GM12878 (cell line): ENCODE measurements around the gene ADRB1. TPM values are rescaled to one million over a fixed set of nuclear protein-coding genes. Genes with fewer than 3 reads are reported as not detected.

Source experiments
- ATAC-seq: fragments of 200-7000 bp; cut with Tn5 transposase; 3 replicates; pipeline ENCODE4 v1.9.1; 2020; ENCODE audit warnings: mild to moderate bottlenecking, moderate library complexity
- BruUV-seq: library from RNA; stranded (reverse); fragments of 400-500 nt; replicated peaks from 2 replicates; lab custom pipeline; 2021; lab: Mats Ljungman, UMichigan
- CTCF ChIA-PET: fragments of 300-600 bp; sonication (Branson Sonifier 250); formaldehyde crosslinking; extraction: SDS; loops from one replicate; lab custom pipeline; 2021; ENCODE audit warnings: inconsistent platforms; lab: Yijun Ruan, JAX
- POLR2A ChIA-PET: fragments of 350-600 bp; formaldehyde crosslinking; extraction: SDS; loops from one replicate; lab custom pipeline; 2021; ENCODE audit warnings: inconsistent platforms; lab: Charles Lee
- RAD21 ChIA-PET: fragments of 300-600 bp; sonication (Branson Sonifier 250); formaldehyde crosslinking; loops from one replicate; lab custom pipeline; 2023; ENCODE audit warnings: antibody characterized with exemption; ENCODE audit not compliant: unreplicated experiment; lab: Charles Lee
- SMC1A ChIA-PET: fragments of 300-600 bp; sonication (Branson Sonifier 250); formaldehyde crosslinking; loops from one replicate; lab custom pipeline; 2023; ENCODE audit not compliant: unreplicated experiment, uncharacterized antibody; lab: Charles Lee
- DNase-seq: peaks from one replicate; pipeline ENCODE4 v3.0.0-alpha.2; 2011; ENCODE audit warnings: low read depth, low spot score
- FAIRE-seq: peaks from 3 replicates; lab custom pipeline; 2011; peaks lifted over from hg19 to GRCh38; lab: Jason Lieb, UNC
- H2AFZ ChIP-seq: 2 replicates; pipeline ENCODE4 v1.6.0; 2011; ENCODE audit warnings: low read depth, low read length, control low read depth; ENCODE audit not compliant: control insufficient read depth
- H3K27ac ChIP-seq: 2 replicates; pipeline ENCODE4 v1.5.1; 2011; ENCODE audit warnings: control low read depth; ENCODE audit not compliant: control insufficient read depth, insufficient read depth
- H3K27me3 ChIP-seq, 2 experiments: replicated peaks in 1 of 2; 2 replicates each; pipeline versions ENCODE4 v1.6.0 to v1.6.1; 2011; ENCODE audit warnings: low read length in 1 of 2; ENCODE audit not compliant: control insufficient read depth in 2 of 2, insufficient read depth in 2 of 2
- H3K36me3 ChIP-seq, 2 experiments: 2 replicates each; pipeline ENCODE4 v1.5.1; 2011; ENCODE audit warnings: low read length in 1 of 2; ENCODE audit not compliant: control insufficient read depth in 2 of 2, insufficient read depth in 2 of 2
- H3K4me1 ChIP-seq: 2 replicates; pipeline ENCODE4 v1.6.1; 2011; ENCODE audit warnings: mild to moderate bottlenecking, low read length, moderate library complexity, mixed read lengths; ENCODE audit not compliant: control insufficient read depth, insufficient read depth
- H3K4me2 ChIP-seq: 2 replicates; pipeline ENCODE4 v1.6.0; 2011; ENCODE audit warnings: control low read depth; ENCODE audit not compliant: control insufficient read depth, insufficient read depth
- H3K4me3 ChIP-seq: fragments of 200-600 bp; sonication (generic); 2 replicates; pipeline ENCODE4 v1.5.1; 2016
- H3K79me2 ChIP-seq: 2 replicates; pipeline ENCODE4 v1.6.0; 2011; ENCODE audit warnings: low read length; ENCODE audit not compliant: control insufficient read depth, insufficient read depth
- H3K9ac ChIP-seq: 2 replicates; pipeline ENCODE4 v1.8.0; 2011; ENCODE audit warnings: low read length, control low read depth, mixed read lengths; ENCODE audit not compliant: control insufficient read depth, insufficient read depth
- H3K9me3 ChIP-seq: replicated peaks from 3 replicates; pipeline ENCODE4 v1.5.1; 2011; ENCODE audit warnings: mild to moderate bottlenecking, low read length; ENCODE audit not compliant: control insufficient read depth, insufficient read depth
- H4K20me1 ChIP-seq: 2 replicates; pipeline ENCODE4 v1.6.0; 2011; ENCODE audit not compliant: control insufficient read depth, insufficient read depth
- ATF7 ChIP-seq: fragments of 450-650 bp; IDR thresholded peaks from 2 replicates; pipeline ENCODE4 v1.6.1; 2016; ENCODE audit warnings: low read depth, mild to moderate bottlenecking
- BCL11A ChIP-seq: IDR thresholded peaks from 2 replicates; pipeline ENCODE4 v1.6.1; 2011; ENCODE audit warnings: low read depth, low read length
- BHLHE40 ChIP-seq, 2 experiments: fragments of 450-650 bp in 1 of 2; IDR thresholded peaks; 2 replicates each; pipeline ENCODE4 v1.6.1; 2011 to 2017; ENCODE audit warnings: low read depth in 2 of 2, borderline replicate concordance in 1 of 2, improper control_type of control experiment in 1 of 2, low read length in 1 of 2, mild to moderate bottlenecking in 1 of 2
- BMI1 ChIP-seq: fragments of 450-650 bp; IDR thresholded peaks from 2 replicates; pipeline ENCODE4 v1.6.1; 2016; ENCODE audit warnings: mild to moderate bottlenecking, moderate library complexity, borderline replicate concordance
- JUND ChIP-seq: IDR thresholded peaks from 2 replicates; pipeline ENCODE4 v1.6.1; 2012; ENCODE audit warnings: low read depth, mild to moderate bottlenecking, low read length, improper control_type of control experiment, moderate library complexity
- NFYB ChIP-seq: IDR thresholded peaks from 2 replicates; pipeline ENCODE4 v1.6.1; 2011; ENCODE audit warnings: low read depth, mild to moderate bottlenecking, low read length, improper control_type of control experiment, moderate library complexity; ENCODE audit not compliant: insufficient read depth
- POLR2AphosphoS2 ChIP-seq: IDR thresholded peaks from 2 replicates; pipeline ENCODE4 v1.6.1; 2011; ENCODE audit warnings: low read depth, mild to moderate bottlenecking, low read length, improper control_type of control experiment, moderate library complexity
- RB1 ChIP-seq: fragments of 450-650 bp; formaldehyde crosslinking; IDR thresholded peaks from 2 replicates; pipeline ENCODE4 v1.6.1; 2017; ENCODE audit warnings: mild to moderate bottlenecking, borderline replicate concordance
- SMAD1 ChIP-seq: fragments of 450-650 bp; IDR thresholded peaks from 2 replicates; pipeline ENCODE4 v1.6.1; 2018; ENCODE audit warnings: mild to moderate bottlenecking, low read depth; ENCODE audit not compliant: partially characterized antibody
- SREBF1 ChIP-seq: IDR thresholded peaks from 2 replicates; pipeline ENCODE4 v1.6.1; 2012; ENCODE audit warnings: mild to moderate bottlenecking, low read length
- STAT3 ChIP-seq: IDR thresholded peaks from 2 replicates; pipeline ENCODE4 v1.6.1; 2011; ENCODE audit warnings: low read depth, low read length, improper control_type of control experiment
- TBL1XR1 ChIP-seq: IDR thresholded peaks from 2 replicates; pipeline ENCODE4 v1.6.1; 2012; ENCODE audit warnings: low read depth, low read length, improper control_type of control experiment
- WGBS: methylation state at CpG from one replicate; pipeline ENCODE4 v1.1.6; 2016; ENCODE audit warnings: low lambda C conversion rate; ENCODE audit not compliant: insufficient replicate concordance, insufficient coverage; ENCODE audit errors: missing lambda C conversion rate; 5-methylcytosine and 5-hydroxymethylcytosine counted together
- in situ Hi-C: fragments of 300-500 bp; cut with MboI; formaldehyde crosslinking; loops from 9 replicates; pipeline ENCODE4 v1.14.3; 2018; ENCODE audit warnings: mixed read lengths
- intact Hi-C: fragments of 100-400 bp; cut with micrococcal nuclease; formaldehyde crosslinking; loops from one replicate; pipeline ENCODE4 v1.14.2; 2022; ENCODE audit not compliant: unreplicated experiment
- polyA plus RNA-seq, 11 experiments: library from polyadenylated mRNA; depleted of rRNA in 4 of 11; unstranded in 6 of 11; stranded (reverse) in 5 of 11; fragments of >200 nt; fragmentation: Nextera tagmentation in 4 of 11; fragmentation: Illumina TruSeq in 1 of 11; extraction: Ambion mirVana in 4 of 11; extraction: Trizol in 1 of 11; gene quantifications; 1 replicate in 1 of 11; 2 replicates in 10 of 11; pipeline versions ENCODE4 v1.2.1 to v1.2.3, GENCODE V29; 2011 to 2016; ENCODE audit warnings: inconsistent platforms in 2 of 11, missing spikeins in 2 of 11, low read depth in 1 of 11
- total RNA-seq, 4 experiments: library from RNA; depleted of rRNA in 3 of 4; stranded (reverse); fragments of >200 nt in 3 of 4; fragmentation: Illumina TruSeq in 1 of 4; extraction: Trizol in 1 of 4; gene quantifications; 2 replicates each; pipeline versions ENCODE4 v1.2.1 to v1.2.3, GENCODE V29; 2013 to 2021
- TF ChIP-seq, protein P1 (sequence below): fragments of 450-650 bp; IDR thresholded peaks from 2 replicates; pipeline ENCODE4 v1.6.1; 2017; ENCODE audit warnings: mild to moderate bottlenecking, moderate library complexity
- TF ChIP-seq, protein P2 (sequence below): fragments of 450-650 bp; conservative IDR thresholded peaks from 2 replicates; pipeline ENCODE4 v1.6.1; 2017; ENCODE audit warnings: mild to moderate bottlenecking, moderate library complexity
- TF ChIP-seq, protein P3 (sequence below): fragments of 450-650 bp; IDR thresholded peaks from 2 replicates; pipeline ENCODE4 v1.6.1; 2018; ENCODE audit warnings: mild to moderate bottlenecking, low read depth, moderate library complexity; ENCODE audit not compliant: partially characterized antibody

Gene ADRB1
- total and polyA plus RNA-seq, 10 of the 15 experiments (the other 5 are each of a cell fraction or from before 2014, with no cell fraction given): 0.26 to 4.5 (median 1.1) TPM

DNA sequence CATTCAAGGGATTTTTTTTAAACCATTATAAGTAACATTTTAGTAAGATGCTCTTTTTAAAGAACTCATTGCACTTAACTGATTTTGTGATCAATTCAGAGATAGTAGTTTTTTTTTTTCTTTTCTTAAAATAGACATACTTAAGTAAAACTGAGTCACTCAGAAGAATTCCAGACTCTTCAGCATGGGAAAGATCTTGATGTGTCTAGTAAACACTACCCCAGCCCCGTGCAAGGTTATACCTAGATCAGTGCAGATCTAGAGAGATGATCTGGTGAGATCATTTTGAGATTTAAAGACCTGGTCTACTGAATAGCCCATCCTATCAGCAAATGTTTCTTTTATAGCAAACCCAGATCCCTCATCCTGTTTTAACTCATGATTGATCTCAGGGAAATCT is 8.6 kb downstream of the ADRB1 start (continued):
- TF ChIP-seq, protein P1, sequence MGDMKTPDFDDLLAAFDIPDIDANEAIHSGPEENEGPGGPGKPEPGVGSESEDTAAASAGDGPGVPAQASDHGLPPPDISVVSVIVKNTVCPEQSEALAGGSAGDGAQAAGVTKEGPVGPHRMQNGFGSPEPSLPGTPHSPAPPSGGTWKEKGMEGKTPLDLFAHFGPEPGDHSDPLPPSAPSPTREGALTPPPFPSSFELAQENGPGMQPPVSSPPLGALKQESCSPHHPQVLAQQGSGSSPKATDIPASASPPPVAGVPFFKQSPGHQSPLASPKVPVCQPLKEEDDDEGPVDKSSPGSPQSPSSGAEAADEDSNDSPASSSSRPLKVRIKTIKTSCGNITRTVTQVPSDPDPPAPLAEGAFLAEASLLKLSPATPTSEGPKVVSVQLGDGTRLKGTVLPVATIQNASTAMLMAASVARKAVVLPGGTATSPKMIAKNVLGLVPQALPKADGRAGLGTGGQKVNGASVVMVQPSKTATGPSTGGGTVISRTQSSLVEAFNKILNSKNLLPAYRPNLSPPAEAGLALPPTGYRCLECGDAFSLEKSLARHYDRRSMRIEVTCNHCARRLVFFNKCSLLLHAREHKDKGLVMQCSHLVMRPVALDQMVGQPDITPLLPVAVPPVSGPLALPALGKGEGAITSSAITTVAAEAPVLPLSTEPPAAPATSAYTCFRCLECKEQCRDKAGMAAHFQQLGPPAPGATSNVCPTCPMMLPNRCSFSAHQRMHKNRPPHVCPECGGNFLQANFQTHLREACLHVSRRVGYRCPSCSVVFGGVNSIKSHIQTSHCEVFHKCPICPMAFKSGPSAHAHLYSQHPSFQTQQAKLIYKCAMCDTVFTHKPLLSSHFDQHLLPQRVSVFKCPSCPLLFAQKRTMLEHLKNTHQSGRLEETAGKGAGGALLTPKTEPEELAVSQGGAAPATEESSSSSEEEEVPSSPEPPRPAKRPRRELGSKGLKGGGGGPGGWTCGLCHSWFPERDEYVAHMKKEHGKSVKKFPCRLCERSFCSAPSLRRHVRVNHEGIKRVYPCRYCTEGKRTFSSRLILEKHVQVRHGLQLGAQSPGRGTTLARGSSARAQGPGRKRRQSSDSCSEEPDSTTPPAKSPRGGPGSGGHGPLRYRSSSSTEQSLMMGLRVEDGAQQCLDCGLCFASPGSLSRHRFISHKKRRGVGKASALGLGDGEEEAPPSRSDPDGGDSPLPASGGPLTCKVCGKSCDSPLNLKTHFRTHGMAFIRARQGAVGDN: no peak
- TF ChIP-seq BMI1: no peak

DNA sequence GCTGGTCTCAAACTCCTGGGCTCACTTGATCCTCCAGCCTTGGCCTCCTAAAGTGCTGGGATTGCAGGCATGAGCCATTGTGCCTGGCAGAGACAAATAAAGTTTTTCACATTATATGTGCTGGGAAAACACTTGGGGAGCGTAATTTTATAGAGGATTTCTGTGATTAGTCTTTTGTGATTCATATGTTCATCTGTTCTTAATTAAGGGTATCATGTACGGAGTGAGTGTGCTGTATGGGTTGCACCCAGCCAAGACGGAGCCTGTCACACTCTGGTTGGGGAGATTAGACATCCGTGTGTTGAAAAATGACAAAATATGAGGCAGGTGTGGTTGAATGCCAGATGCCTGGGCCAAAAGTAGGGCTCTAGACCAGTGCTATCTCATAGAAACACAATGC is 10.3 kb downstream of the ADRB1 start:
- intact Hi-C loops: no loop called here
- no peak for DNase-seq
- POLR2A ChIA-PET: no interaction called here
- TF ChIP-seq TBL1XR1 (no peak), BCL11A (no peak), NFYB (no peak), JUND (no peak), SREBF1 (no peak), BHLHE40 (IDR thresholded peaks at IDR 0.05; ENCODE audit: borderline replicate concordance in 1 of 2, low read depth in 2 of 2, low read length in 1 of 2) (no peak), ATF7 (no peak), RB1 (no peak), POLR2AphosphoS2 (no peak), SMAD1 (no peak), STAT3 (no peak)
- TF ChIP-seq, protein P2, sequence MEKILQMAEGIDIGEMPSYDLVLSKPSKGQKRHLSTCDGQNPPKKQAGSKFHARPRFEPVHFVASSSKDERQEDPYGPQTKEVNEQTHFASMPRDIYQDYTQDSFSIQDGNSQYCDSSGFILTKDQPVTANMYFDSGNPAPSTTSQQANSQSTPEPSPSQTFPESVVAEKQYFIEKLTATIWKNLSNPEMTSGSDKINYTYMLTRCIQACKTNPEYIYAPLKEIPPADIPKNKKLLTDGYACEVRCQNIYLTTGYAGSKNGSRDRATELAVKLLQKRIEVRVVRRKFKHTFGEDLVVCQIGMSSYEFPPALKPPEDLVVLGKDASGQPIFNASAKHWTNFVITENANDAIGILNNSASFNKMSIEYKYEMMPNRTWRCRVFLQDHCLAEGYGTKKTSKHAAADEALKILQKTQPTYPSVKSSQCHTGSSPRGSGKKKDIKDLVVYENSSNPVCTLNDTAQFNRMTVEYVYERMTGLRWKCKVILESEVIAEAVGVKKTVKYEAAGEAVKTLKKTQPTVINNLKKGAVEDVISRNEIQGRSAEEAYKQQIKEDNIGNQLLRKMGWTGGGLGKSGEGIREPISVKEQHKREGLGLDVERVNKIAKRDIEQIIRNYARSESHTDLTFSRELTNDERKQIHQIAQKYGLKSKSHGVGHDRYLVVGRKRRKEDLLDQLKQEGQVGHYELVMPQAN: no peak
- TF ChIP-seq, protein P3, sequence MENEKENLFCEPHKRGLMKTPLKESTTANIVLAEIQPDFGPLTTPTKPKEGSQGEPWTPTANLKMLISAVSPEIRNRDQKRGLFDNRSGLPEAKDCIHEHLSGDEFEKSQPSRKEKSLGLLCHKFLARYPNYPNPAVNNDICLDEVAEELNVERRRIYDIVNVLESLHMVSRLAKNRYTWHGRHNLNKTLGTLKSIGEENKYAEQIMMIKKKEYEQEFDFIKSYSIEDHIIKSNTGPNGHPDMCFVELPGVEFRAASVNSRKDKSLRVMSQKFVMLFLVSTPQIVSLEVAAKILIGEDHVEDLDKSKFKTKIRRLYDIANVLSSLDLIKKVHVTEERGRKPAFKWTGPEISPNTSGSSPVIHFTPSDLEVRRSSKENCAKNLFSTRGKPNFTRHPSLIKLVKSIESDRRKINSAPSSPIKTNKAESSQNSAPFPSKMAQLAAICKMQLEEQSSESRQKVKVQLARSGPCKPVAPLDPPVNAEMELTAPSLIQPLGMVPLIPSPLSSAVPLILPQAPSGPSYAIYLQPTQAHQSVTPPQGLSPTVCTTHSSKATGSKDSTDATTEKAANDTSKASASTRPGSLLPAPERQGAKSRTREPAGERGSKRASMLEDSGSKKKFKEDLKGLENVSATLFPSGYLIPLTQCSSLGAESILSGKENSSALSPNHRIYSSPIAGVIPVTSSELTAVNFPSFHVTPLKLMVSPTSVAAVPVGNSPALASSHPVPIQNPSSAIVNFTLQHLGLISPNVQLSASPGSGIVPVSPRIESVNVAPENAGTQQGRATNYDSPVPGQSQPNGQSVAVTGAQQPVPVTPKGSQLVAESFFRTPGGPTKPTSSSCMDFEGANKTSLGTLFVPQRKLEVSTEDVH: no peak

More for the DNA sequence above, 10.3 kb downstream of the ADRB1 start:
- no peaks in the 10 kb centered on the region for H3K27me3 ChIP-seq
- ChIA-PET CTCF (no interaction called here), SMC1A (no interaction called here), RAD21 (no interaction called here)
- H3K79me2 ChIP-seq: no peaks in the 10 kb centered on the region
- no TSS peak for BruUV-seq
- no peaks in the 10 kb centered on the region for H3K9me3 ChIP-seq
- H3K9ac ChIP-seq: no peak overlapping the region
- H3K4me3 ChIP-seq: no peak overlapping the region
- ATAC-seq (no peak), FAIRE-seq (no peak)
- WGBS: 38% methylated on average over 4 of the region's 4 CpGs
- H3K27ac ChIP-seq: no peak overlapping the region
- H2AFZ ChIP-seq: no peak overlapping the region
- H4K20me1 ChIP-seq: no peaks in the 10 kb centered on the region
- H3K4me2 ChIP-seq: no peak overlapping the region
- H3K36me3 ChIP-seq: no peaks in the 10 kb centered on the region
- in situ Hi-C loops: no loop called here
- no peaks in the 10 kb centered on the region for H3K4me1 ChIP-seq
